Cardiac muscle cell (in vitro differentiated cells and primary cell): ENCODE measurements around the gene CRMP1. TPM values are rescaled to one million over a fixed set of nuclear protein-coding genes. Genes with fewer than 3 reads are reported as not detected.

ENCODE experiments used
- DNase-seq, 2 donors: peaks; one replicate each; pipeline versions ENCODE4 v3.0.0 to v3.0.0-alpha.2; 2010 to 2017; ENCODE audit warnings: low read depth in 1 of 2, low spot score in 1 of 2
- H3K27ac ChIP-seq: fragments of 200-600 bp; sonication (generic); 2 replicates; pipeline ENCODE4 v1.5.1; 2016
- H3K27me3 ChIP-seq: fragments of 200-600 bp; sonication (generic); 2 replicates; pipeline ENCODE4 v1.6.0; 2016; ENCODE audit warnings: control low read depth
- H3K36me3 ChIP-seq: fragments of 200-600 bp; sonication (generic); 2 replicates; pipeline ENCODE4 v1.5.1; 2016; ENCODE audit warnings: control low read depth
- H3K4me1 ChIP-seq: fragments of 200-600 bp; sonication (generic); 2 replicates; pipeline ENCODE4 v1.8.1; 2017; ENCODE audit warnings: low read depth, mild to moderate bottlenecking, mixed run types
- H3K4me3 ChIP-seq: fragments of 200-600 bp; sonication (generic); 2 replicates; pipeline ENCODE4 v1.5.1; 2016; ENCODE audit warnings: mild to moderate bottlenecking
- H3K9me3 ChIP-seq: fragments of 200-600 bp; sonication (generic); 2 replicates; pipeline ENCODE4 v1.5.1; 2017; ENCODE audit warnings: low read depth, mild to moderate bottlenecking, control low read depth
- CTCF ChIP-seq: IDR thresholded peaks from 2 replicates; pipeline ENCODE4 v1.5.1; 2012; ENCODE audit warnings: low read depth, mild to moderate bottlenecking, low read length
- polyA plus RNA-seq: library from polyadenylated mRNA; unstranded; fragments of >200 nt; fragmentation: Nextera tagmentation; extraction: Ambion mirVana; gene quantifications from 2 replicates; pipeline ENCODE4 v1.2.1, GENCODE V29; 2016
- total RNA-seq: library from RNA; depleted of rRNA; stranded (reverse); fragments of >200 nt; gene quantifications from 2 replicates; pipeline ENCODE4 v1.2.3, GENCODE V29; 2016

CRMP1 gene
- total and polyA plus RNA-seq, 2 experiments from 2014 or later, result 7.7 to 9.4 TPM

- Histone ChIP-seq H3K4me3 (no peak overlapping the region), H3K4me1 (no peaks in the 10 kb centered on the region), H3K36me3 (no peaks in the 10 kb centered on the region), H3K27ac (no peak overlapping the region), H3K27me3 (no peaks in the 10 kb centered on the region), H3K9me3 (no peaks in the 10 kb centered on the region)
- no peak for DNase-seq
- no peak for TF ChIP-seq CTCF
Measured at GRCh38 chr4:5874811-5875449, 18.0 kb downstream of the CRMP1 start.

GRCh38 chr4:5870701-5871100, 22.2 kb downstream of the CRMP1 start:
- TF ChIP-seq CTCF, result no peak
- Histone ChIP-seq H3K4me3 (no peak overlapping the region), H3K4me1 (no peaks in the 10 kb centered on the region), H3K27ac (no peak overlapping the region), H3K27me3 (no peaks in the 10 kb centered on the region), H3K9me3 (no peaks in the 10 kb centered on the region), H3K36me3 (no peaks in the 10 kb centered on the region)
- DNase-seq, result no peak

DNA sequence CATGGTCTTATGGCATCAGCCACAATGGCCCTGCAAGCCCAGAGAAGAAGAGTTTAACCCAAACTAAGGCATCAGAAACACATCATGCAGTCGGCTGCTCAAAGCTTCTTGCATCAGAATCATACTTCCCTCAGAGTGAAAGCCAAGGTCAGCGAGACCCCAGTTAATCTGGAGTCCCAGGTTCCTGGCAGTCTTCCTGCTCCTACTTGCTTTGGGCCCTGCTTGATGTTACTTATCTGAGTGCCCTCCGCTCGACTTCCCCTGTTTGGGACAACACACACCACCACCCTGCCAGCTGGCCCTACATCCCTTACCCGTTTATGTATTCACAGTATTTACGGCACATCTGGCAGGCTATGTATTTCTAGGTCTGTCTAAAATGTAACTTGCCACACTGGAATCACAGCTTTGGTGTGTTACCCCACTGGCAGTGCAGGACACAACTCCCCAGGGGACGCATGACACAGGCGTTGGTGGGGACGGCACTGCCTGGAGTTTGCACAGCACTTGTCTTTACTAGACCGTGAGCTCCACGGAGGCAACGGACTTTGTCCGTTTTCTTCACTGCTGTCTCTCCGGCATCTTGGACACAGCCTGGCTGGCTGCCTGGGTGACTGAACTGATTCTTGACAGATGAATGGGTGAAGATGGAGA, 22.8 kb downstream of the CRMP1 start:
- H3K27ac ChIP-seq, result no peak overlapping the region
- H3K4me1 ChIP-seq, result no peaks in the 10 kb centered on the region
- no peaks in the 10 kb centered on the region for H3K27me3 ChIP-seq
- TF ChIP-seq CTCF, result no peak
- no peak for DNase-seq
- no peak overlapping the region for H3K4me3 ChIP-seq
- no peaks in the 10 kb centered on the region for H3K9me3 ChIP-seq
- H3K36me3 ChIP-seq, result no peaks in the 10 kb centered on the region

- H3K36me3 ChIP-seq, result no peaks in the 10 kb centered on the region
- H3K4me3 ChIP-seq, result no peak overlapping the region
- no peak for DNase-seq
- no peak for TF ChIP-seq CTCF
- H3K27ac ChIP-seq, result no peak overlapping the region
- no peaks in the 10 kb centered on the region for H3K4me1 ChIP-seq
- H3K27me3 ChIP-seq, result no peaks in the 10 kb centered on the region
- H3K9me3 ChIP-seq, result no peaks in the 10 kb centered on the region
Measured at GRCh38 chr4:5867866-5868265, 25.0 kb downstream of the CRMP1 start.

- DNase-seq, result no peak
- Histone ChIP-seq H3K36me3 (no peaks in the 10 kb centered on the region), H3K27me3 (no peaks in the 10 kb centered on the region), H3K27ac (no peak overlapping the region), H3K4me3 (no peak overlapping the region), H3K9me3 (no peaks in the 10 kb centered on the region), H3K4me1 (no peaks in the 10 kb centered on the region)
- TF ChIP-seq CTCF, result no peak
Measured at GRCh38 chr4:5866841-5867813, 25.8 kb downstream of the CRMP1 start.
